ENCODE data around the gene IFNK. TPM values are rescaled to one million over a fixed set of nuclear protein-coding genes. Genes with fewer than 3 reads are reported as not detected.

Gene IFNK
- total RNA-seq, 1 experiment from 2014 or later: not detected

- H3K27ac Mint-ChIP-seq (ENCODE audit: unreplicated experiment): peak overlapping the region; percentile 14
- DNase-seq: peak; percentile 59
Observed at GRCh38 chr9:27528076-27528885, 4.2 kb downstream of the IFNK start.

GRCh38 chr9:27528886-27529315, 4.8 kb downstream of the IFNK start:
- TF ChIP-seq, protein P1, sequence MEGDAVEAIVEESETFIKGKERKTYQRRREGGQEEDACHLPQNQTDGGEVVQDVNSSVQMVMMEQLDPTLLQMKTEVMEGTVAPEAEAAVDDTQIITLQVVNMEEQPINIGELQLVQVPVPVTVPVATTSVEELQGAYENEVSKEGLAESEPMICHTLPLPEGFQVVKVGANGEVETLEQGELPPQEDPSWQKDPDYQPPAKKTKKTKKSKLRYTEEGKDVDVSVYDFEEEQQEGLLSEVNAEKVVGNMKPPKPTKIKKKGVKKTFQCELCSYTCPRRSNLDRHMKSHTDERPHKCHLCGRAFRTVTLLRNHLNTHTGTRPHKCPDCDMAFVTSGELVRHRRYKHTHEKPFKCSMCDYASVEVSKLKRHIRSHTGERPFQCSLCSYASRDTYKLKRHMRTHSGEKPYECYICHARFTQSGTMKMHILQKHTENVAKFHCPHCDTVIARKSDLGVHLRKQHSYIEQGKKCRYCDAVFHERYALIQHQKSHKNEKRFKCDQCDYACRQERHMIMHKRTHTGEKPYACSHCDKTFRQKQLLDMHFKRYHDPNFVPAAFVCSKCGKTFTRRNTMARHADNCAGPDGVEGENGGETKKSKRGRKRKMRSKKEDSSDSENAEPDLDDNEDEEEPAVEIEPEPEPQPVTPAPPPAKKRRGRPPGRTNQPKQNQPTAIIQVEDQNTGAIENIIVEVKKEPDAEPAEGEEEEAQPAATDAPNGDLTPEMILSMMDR (IDR thresholded peaks at IDR 0.05; ENCODE audit: unreplicated experiment): no peak
- no TSS peak for BruUV-seq (replicated peaks)
- CTCF ChIA-PET: interaction anchor here (2.9 kb wide), 1 partner anchor 195 kb away, joined by 12 read pairs; no protein-coding TSS in a partner anchor
- Mint-ChIP-seq H3K36me3 (ENCODE audit: insufficient read depth, unreplicated experiment) (peaks cover 17% of the 10 kb centered on the region), H3K4me1 (ENCODE audit: low read depth, unreplicated experiment) (no peaks in the 10 kb centered on the region), H3K27me3 (ENCODE audit: unreplicated experiment) (no peaks in the 10 kb centered on the region), H3K27ac (ENCODE audit: unreplicated experiment) (peak overlapping the region; percentile 14), H3K4me3 (ENCODE audit: low read depth, unreplicated experiment) (peak overlapping the region; percentile 81), H3K9me3 (ENCODE audit: low read depth, unreplicated experiment) (no peaks in the 10 kb centered on the region)
- peak; percentile 40 for DNase-seq
- intact Hi-C loops (cut with micrococcal nuclease; ENCODE audit: unreplicated experiment): loop anchor here (2.0 kb wide), 1 partner anchor 144 kb away; no protein-coding TSS in a partner anchor

More at GRCh38 chr9:27528076-27528885, 4.2 kb downstream of the IFNK start:
- H3K4me3 Mint-ChIP-seq (ENCODE audit: low read depth, unreplicated experiment): peak overlapping the region; percentile 81
- no peaks in the 10 kb centered on the region for H3K27me3 Mint-ChIP-seq (ENCODE audit: unreplicated experiment)
- no peaks in the 10 kb centered on the region for H3K9me3 Mint-ChIP-seq (ENCODE audit: low read depth, unreplicated experiment)
- no TSS peak for BruUV-seq (replicated peaks)
- CTCF ChIA-PET: interaction anchor here (2.9 kb wide), 1 partner anchor 195 kb away, joined by 12 read pairs; no protein-coding TSS in a partner anchor
- TF ChIP-seq, protein P1 (IDR thresholded peaks at IDR 0.05; ENCODE audit: unreplicated experiment): no peak
- peaks cover 17% of the 10 kb centered on the region for H3K36me3 Mint-ChIP-seq (ENCODE audit: insufficient read depth, unreplicated experiment)
- intact Hi-C loops (cut with micrococcal nuclease; ENCODE audit: unreplicated experiment): loop anchor here (2.0 kb wide), 1 partner anchor 143 kb away; no protein-coding TSS in a partner anchor
- H3K4me1 Mint-ChIP-seq (ENCODE audit: low read depth, unreplicated experiment): no peaks in the 10 kb centered on the region

DNA sequence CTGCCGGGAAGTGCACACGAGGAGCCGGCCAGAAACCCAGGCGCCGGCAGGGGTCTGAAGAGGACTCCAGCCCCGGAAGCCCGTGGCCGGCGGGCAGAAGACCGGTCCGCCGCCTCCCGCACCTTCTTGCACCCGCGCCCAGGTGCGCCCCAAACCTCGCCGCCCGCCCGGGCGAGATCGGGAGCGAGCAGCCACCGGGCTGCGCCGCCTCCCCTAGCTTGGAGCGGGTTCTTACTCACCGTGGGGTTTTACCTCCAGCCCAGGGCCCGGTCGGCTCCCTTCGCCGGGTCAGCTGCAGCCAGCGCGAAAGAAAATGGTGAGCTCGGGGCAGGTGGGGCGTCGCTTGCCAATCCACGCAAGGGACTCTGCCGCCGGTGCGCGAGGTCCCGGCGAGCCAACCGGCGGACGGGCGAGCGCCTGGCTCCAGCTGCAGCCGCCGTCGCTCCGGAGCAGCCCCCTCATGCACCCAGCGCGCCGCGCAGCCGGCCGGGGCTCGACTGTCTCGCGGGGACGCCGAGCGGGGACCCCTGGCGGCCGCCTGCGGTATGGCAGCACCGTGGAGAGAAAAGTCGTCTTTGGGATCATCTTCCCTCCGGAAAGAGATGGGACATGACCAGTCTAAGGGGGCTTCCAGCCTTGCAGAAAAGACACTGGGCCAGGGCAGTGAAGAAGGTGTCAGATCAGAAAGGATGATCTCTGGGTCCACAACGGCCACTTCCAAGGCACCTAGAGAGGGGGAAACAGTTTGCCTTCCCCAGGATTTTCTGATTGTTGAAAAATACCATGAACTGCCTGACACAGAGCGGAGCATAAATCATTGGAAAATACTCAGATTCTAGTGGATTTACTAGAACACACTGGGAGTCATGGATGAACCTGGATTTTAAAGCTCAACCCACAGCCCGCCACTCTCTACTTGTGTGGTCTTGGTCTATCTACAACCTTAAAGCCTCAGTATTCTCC, 5.5 kb downstream of the IFNK start, which contains the start of gene MOB3B:
TSS of gene MOB3B (minus strand) at position 499 of the 963 bp plus-strand sequence. CDS start 74,264 bp downstream, outside the sequence.
- Mint-ChIP-seq H3K36me3 (ENCODE audit: insufficient read depth, unreplicated experiment) (peaks cover 17% of the 10 kb centered on the region), H3K4me3 (ENCODE audit: low read depth, unreplicated experiment) (peak within 1 kb of the TSS; percentile 81), H3K9me3 (ENCODE audit: low read depth, unreplicated experiment) (no peaks in the 10 kb centered on the region), H3K4me1 (ENCODE audit: low read depth, unreplicated experiment) (peaks cover 3% of the 10 kb centered on the region), H3K27me3 (ENCODE audit: unreplicated experiment) (no peaks in the 10 kb centered on the region), H3K27ac (ENCODE audit: unreplicated experiment) (peak within 1 kb of the TSS; percentile 14)
- CTCF ChIA-PET: interaction anchor here (2.9 kb wide), 1 partner anchor 196 kb away, joined by 12 read pairs; no protein-coding TSS in a partner anchor
- peak; percentile 83 for DNase-seq
- TF ChIP-seq, protein P1 (IDR thresholded peaks at IDR 0.05; ENCODE audit: unreplicated experiment): peak; percentile 67
- BruUV-seq (replicated peaks): no TSS peak
- intact Hi-C loops (cut with micrococcal nuclease; ENCODE audit: unreplicated experiment): loop anchor here (1.0 to 2.0 kb wide), 2 partner anchors 145 to 196 kb away; no protein-coding TSS in a partner anchor

Data from Calu3 (cell line).